AG08396 (cell line): ENCODE data around the gene GPR55.

Experiments
- DNase-seq: peaks from one replicate; pipeline ENCODE4 v3.0.0; 2012; ENCODE audit warnings: low spot score, mixed read lengths

The GPR55 gene

DNA sequence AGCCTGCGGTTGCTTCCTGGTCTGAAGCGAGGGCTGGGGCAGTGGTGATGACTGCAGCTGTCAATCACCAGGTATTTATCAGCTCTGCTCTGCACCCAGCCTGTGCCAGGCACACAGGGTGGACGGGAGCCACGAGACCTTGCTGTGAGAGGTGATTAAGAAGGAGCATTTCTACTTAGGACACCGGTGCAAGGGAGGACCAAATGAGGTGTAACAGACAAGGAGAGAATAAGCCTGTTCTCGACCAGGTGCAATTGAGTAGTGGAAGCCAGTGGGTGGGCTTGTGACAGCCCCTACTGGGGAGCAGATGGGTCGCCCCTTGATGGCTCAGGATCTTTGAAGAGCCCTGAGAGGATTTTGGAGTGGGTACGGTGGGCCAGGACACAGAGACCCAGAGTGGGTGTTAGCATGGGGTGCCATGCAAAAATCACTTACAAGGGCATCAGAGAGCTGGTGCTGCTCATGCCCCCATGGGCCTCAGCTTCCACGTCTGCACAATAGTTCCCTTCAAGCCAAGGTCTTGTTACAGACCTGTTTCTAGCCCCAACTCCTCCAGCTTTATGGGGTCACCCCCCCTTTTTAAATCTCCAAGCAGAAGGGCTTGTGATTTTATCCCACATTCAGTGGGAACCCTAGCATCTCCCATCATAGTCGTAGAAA, 24.6 kb downstream of the GPR55 start:
- no peak for DNase-seq

DNA sequence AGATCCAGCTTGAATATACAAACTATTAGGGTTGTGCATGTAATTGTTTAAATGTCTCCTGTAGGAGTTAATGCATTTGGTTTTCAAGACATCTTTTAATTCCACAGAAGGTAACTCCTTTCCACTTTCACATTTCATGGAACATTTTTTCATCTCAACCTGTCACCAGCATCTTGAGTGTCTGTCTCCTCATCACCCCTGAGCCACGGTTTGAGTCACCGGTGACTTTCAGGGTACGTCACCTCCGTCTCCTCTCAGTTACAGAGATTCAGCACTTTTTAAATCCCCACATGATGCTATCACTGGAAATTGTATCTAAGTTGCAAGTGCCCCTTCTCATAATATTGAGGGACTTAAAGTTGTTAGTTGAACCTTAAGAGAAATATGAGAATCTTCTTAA, 25.3 kb downstream of the GPR55 start:
- DNase-seq, result no peak

DNA sequence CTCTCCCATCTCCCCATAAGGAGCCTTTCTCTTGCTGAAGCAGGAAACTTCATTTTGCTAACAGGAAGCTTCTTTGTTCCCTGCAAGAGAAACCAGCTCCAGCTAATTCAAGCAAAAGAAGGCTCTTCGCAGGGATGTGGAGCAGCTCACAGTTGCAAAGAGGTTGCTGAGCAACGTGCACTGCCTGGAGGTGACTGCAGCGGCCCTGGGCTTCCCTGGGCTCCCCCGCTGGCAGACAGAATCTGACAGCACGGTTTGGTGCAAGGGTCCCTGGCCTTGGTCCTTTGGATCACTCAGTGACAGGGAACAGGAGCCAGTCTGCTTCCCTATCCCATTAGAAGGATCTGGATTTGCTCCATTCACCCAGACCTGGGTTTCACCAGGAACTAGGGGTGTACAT, 25.8 kb downstream of the GPR55 start:
- DNase-seq, result no peak

DNA sequence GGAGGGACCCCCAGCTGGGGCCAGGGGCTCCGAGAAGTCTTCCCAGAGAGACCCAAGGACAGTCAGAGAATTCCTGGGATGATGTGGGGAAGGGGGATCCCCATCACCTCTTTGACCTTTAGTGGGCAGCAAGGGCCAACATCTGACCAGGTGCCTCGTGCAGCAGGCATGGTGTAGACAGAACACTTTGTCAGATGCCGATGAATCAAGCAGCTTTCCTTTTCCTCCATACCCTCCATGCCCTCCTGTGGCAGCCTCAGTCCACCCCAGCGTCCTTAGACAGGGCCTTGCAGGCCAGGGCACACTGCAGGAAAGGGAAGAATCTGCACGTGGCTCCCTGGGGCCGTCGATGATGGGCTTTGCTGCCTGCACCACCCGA, 26.3 kb downstream of the GPR55 start:
- DNase-seq, result no peak

DNA sequence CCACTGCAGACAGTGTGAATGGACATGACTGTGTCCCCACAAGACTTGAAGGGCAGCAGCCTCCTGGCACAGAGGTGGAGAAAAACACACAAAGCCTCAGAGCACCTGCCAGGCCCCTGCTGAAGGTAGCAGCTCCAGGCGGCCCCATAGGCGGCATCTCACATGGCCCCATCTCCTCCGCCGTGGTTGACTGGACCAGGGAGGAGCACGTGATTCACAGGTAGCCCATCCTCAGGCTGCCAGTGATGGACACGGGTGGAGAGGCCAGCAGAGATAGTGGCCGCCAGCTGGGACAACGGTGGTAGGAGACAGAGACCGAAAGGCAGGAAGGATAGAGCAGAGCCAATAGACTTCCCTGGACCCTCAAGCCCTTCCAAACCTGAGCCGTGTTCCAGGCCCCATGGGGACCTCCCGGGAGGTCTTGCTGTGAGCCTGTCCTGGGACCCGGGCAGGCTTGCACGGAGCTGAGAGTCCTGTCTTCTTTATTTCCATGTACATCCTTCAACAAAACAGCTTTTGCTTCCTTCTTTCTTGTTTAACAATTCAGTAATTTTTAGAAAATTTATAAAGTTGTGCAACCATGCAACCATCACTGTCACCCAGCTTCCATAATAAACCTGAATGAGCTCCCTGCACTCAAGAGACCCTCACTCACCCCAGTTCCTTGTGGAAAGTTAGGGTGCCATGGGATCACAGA, 26.9 kb downstream of the GPR55 start:
- no peak for DNase-seq

DNA sequence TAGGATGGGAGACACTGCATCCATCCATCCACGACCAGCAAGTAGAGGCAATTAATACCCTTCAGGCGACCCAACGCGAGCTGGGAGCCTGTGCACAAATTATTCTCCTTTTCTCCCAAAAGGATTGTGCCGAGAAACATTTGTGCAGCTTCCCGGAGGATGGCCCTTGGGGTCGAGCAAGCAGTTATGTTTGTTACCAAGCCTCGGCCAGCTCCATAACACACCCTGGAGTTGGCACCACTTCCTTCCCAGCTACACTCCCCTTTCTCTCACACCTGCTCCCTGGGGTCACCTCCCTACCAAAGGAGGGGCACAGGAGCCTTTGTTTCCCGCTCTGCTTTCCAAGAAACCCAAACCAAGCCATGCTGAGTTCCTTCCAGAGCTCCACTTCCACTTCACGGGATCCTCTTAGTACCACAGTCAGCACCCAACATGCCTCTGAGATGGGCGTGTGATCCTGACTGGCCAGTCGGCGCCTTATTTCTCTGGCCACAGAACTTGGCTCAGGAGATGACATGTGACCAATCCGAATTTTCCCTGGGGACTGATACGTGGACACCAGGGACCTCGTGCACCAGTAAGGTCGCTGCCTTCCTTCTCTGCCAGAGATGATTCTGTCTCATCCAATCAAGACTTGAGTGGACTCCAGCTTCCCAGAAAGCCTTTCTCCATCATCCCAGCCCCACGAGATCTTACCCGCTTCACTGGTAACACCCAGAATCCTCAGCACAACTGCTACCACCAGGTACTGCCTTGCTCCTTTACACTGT, 28.5 kb downstream of the GPR55 start:
- DNase-seq, result no peak

DNA sequence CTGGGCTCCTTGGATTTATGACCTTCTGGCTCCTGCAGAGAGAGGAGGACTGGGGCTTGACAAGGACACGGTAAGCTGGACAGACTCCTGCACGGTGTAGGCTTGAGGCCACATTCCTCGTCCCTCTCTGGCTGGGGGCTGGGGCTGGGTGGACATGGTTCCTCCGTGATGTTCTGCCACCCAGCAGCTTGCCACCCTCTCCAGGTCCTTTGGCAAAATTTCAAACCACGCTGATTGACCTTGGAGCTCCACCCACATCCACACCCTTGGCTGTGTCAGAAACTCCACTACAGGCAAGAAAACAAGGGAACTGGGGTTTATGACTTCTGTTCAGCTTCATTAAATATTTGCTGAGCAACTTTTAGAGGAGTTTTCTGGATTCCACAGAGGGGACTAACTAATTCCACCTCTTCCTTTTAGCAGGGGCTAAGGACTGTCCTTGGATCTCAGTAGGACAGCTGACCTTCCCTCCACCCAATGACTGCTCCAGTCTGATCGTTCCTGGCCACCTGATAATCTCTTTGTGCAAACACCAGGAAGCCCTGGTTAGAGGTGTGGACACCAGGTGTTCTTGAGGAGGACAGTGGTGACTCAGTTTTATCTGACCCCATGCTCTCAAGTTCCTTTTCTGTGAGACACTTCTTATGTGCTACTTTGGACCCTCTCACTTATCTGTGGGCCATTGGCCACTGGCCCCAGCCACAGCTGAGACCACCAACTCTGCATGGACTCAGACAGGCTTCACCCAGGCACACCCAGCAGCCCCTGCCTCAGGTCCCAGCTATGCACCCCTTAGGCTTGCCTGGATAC, 29.3 kb downstream of the GPR55 start:
- no peak for DNase-seq

DNA sequence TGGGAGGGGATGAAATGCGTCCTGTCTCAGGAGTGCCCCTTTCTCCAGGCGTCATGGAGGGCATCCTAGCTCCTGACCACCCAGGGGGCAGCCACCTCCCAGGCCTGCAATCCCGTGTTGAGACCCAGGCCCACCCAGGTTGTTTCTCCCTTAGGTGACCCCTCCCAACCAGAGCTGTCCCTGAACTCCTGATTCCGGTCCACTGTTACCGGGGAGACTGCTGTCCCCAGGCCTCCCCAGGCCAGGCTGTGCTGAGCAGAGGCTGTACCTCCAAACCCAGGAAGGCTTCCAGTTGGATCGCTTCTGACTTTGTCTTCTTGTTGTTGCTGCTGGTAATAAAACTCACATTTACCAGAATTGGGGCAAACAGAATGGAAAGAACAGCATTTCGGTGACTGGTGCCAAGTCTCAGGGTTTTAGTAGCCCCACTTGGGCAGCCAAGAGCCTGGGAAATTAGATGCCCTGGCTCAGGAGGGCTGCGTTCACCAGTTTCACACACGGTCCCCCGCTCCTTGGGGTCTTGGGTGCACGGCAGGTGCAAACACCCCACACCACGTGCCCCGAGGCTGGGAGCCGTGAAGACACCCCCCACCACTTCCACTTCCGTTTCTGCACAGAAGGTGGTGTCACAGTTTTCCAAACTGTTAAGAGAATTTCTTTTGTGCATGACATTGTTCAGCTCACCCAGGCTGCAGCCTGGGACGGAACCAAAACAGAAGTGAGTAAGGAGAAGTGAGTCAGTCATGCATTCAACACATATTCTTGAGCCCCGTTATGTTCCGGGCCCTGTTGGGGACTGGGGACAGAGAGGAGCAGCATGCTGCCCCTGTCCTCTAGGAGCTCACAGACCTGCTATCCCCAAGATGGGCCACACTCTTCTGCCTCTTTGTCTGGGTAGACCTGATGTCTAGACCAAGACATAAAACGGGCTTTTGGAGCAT, 30.9 kb downstream of the GPR55 start:
- no peak for DNase-seq

DNA sequence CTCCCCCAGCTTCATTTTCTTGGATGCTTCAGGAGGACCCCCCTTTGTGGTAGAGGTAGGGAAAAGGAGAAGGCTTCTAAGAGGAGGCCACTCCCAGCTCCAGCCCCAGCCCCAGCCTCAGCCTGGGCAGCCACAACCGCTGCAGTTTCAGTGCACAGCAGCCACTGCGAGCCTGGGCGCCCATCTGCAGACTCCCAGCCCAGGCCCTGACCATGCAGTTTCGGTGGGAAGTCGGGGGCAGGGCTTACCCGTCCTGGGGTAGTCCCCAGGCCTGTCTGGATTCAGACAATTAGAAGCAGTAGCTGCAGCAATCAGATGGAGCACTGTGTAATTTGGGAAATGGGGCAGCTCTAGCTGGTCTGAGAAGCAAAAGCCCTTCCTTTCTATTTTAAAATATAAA, 31.7 kb downstream of the GPR55 start:
- no peak for DNase-seq

DNA sequence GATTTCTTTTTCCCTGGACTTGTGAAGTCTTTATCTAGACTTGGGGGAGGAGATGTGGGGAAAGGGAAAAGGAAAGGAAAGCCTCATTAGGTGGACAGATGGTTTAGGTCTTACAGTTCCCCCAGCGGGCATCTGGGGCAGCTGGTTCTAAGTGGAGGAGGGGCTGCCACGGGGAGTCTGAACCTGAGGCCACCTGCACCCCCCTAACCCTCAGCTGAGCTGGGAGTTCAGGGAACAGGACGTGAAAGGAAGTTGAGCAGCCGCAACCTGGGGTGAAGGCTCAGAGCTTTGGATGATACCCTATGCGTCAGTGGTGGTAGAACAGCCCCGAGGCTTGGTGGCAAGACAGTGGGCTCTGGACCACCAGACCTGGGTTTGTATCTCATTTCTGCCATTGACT, 33.5 kb downstream of the GPR55 start:
- no peak for DNase-seq

DNA sequence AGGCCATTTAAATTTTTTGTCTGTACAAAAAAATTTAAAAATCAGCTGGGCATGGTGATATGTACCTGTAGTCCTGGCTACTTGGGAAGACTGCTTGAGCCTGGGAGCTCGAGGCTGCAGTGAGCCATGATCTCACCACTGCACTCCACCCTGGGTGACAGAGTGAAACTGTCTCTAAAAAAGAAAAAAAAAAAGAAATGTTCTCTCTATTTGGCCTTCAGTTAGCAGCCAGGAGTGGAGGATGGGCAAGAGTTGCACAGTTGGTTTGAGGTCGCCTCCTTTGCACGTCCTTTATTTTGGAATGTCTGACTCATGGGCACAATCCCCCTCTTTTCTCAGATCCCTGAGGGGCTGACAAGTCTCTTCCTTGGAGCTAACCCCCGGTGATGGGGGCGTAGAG, 34.0 kb downstream of the GPR55 start:
- no peak for DNase-seq

DNA sequence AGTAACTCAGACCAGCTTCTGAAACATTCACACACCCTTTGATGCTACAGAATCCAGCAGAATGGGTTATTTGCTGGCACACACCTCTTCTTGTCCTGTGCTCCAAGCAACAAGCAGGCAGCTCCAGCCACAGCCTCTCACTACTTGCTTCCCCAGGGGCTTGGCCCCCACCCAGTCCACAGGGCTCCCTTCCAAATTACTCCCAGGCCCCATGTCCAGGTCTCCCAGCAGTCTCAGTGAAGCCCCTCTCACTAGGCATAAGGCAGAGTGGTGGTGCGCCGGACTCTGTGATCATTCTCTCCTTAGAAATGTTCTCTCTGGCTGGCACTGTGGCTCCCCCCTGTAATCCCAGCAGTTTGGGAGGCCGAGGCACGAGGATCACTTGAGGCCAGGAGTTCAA, 34.4 kb downstream of the GPR55 start:
- DNase-seq, result no peak

DNA sequence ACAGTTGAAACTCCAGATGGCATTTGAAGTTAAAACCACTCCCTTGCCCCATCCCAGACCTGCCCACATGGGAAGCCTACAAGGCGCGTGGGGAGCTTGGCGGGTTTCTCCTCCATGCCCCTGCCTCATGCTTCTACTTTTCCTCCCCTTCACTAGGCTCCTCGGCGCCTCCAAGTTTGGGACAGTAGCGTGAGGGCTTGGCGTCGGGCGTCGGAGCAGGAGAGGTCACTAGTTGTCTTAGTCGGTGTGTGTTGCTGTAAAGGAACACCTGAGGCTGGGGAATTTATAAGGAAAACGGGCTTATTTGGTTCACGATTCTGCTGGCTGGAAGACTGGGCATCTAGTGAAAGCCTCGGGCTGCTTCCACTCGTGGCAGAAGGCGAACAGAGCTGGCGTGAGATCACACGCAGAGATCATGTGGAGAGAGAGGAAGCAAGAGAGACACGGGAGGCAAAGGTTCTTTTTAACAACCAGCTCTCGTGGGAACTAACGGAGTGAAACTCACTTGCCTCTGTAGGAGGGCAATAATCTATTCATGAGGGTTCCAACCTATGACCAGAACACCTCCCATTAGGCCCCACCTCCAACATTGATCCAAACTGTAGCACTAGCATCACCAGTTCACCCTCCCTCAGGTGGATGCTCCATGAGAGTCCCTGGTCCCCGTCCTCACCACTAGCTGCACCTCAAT, 35.0 kb downstream of the GPR55 start:
- no peak for DNase-seq

DNA sequence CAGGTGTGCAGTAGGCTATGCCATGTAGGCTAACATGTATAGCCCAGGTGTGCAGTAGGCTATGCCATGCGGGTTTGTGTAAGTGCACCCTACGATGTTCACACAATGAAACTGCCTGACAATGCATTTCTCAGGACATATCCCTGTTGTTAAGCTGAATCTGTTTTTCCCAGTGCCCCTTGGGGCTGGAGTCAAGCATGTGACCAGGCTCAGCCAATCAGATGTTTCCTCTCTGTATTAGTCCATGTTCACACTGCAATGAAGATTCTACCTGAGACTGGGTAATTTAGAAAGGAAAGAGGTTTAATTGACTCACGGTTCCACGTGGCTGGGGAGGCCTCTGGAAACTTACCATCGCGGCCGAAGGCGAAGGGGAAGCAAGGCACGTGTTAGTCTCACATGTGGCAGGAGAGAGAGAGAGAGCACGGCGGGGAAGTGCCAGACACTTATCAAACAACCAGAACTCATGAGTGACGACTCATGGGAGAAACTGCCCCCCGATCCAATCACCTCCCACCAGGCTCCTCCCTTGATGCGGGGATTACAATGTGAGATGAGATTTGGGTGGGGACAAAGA, 36.1 kb downstream of the GPR55 start:
- DNase-seq, result no peak

DNA sequence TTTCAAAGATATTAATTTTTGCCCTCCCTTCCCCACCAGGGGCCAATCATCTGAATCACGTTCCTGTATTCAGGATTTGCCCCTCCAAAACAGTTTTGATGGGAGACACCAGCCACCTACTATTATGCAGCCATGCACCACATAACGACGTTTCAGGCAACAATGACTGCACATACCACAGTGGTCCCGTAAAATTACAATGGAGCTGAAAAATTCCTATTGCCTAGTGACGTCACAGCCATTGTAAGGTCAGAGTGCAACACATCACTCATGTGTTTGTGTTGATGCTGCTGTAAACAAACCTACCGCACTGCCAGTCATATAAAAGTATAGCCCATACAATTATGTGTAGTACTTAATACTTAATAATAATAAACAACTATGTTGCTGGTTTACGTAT, 37.7 kb downstream of the GPR55 start:
- no peak for DNase-seq

DNA sequence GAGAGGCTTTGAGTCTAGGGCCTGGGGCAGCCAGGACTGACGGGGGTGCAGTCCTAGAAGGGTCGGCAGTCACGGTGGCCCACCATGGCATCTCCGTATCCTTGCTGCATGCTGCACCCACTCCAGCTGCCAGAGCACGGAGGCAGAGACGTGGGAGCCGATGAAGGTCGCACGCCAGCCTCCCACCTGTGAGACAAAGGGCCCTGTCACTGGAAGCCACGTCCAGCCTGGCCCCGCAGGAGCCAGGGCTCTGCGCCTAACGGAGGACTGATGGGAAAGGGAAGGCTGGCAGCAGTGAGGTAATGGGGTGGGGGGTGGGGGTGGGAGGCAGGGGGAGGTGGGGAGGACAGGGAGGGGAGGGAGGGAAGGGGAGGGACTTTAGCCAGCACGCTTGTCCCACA, 38.4 kb downstream of the GPR55 start:
- no peak for DNase-seq

DNA sequence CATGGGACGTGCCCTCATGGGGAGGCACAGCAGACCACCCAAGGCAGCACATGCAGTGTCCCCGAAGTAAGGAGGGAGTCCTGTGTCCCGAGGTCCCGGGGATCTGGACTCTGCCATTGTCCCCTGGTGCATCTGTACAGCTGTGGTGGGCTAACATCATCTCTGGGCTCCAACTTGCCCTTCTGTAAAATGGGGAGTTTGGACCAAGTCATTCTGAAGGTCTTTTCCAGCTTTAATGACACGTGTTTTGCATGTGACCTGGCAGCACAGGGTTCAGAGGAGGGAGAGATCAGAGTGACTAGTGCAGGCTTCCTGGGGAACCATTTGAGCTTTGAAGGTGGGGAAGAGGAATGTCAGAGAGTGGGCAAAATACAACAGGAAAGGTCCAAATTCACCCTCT, 38.8 kb downstream of the GPR55 start:
- no peak for DNase-seq

DNA sequence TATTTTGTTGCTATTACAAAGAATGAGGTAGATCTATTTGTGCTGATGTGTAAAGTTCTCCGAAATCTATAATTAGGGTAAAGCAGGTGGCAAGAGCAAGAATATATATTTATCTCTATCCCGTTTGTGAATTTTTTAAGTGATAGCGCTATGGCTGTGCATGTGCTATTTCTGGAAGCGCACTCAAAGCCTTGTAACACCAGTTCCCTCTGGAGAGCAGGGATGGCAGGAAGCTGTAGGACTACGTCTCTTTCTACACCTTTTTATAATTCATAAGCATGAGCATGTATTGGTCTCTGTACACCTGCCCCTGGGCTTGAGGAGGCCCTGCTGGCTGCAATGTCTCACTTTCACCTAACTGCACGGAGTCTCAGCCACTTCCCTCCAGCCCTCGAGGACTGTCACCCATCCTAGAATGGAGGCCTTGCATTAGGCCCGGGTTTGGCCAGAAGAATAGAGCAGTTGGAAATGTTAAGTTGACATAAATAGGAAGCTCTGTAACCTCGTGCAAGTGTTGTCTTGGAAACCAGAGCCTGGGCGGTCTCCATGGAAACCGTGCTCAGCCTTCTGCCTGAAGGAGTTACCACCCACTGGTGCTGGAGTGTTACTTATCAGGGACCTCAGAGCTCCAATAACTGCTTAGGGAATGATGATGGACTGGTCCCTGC, 39.4 kb downstream of the GPR55 start:
- DNase-seq, result peak; percentile 72

DNA sequence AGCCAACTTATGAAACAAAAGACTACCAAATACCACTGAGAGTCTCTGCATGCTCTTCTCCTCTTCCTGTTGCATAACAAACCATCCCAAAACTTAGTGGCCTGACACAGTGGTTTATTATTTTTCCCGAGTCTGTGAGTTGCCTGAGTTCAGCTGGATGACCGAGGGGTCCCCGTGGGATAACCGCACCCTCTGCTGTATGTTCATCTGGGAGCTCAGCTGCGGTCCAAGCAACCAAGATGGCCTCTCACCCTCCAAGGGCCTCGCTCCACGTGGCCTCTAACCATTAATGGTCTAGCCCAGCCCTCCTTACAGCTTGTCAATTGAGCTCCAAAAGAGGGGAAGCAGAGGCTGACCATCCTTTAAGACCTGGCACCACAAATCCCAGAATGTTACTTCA, 43.2 kb downstream of the GPR55 start:
- no peak for DNase-seq

DNA sequence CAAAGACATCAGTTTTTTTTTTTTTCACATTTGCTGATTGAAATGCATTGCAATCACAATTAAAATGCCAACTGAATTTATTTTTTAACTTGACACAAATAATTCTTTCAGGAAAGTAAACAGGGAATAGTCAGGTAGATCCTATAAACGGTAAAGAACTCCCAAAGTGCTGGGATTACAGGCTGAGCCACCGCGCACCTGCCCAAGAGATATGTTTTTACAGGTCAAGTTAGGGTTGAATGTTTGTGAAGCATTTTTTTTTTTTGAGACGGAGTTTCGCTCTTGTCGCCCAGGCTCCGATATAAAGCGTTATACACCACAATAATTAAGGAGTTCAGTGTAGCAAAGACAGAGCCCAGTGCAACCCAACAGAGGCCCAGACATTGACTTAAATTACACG, 45.2 kb downstream of the GPR55 start:
- DNase-seq, result no peak
